Measurements from ENCODE around the gene MANSC1. TPM values are rescaled to one million over a fixed set of nuclear protein-coding genes. Genes with fewer than 3 reads are reported as not detected.

Gene MANSC1
- total and polyA plus RNA-seq, 4 experiments from 2014 or later = 0.35 to 1.4 (median 0.47) TPM

GRCh38 chr12:12365931-12366431 lies 15.9 kb upstream of the MANSC1 start:
- Mint-ChIP-seq H3K4me1 (peaks cover 45 to 56% (median 50%) of the 10 kb centered on the region in 4 donors), H3K9me3 (no peaks in the 10 kb centered on the region), H3K27ac (peak overlapping the region in 4 of 7 donors; percentile 31 to 75 (median 45)), H3K4me3 (peak overlapping the region in 5 of 8 donors; percentile 9 to 21 (median 14)), H3K36me3 (peaks cover 31 to 45% of the 10 kb centered on the region in 2 donors), H3K27me3 (no peaks in the 10 kb centered on the region)
- Histone ChIP-seq H3K9me3 (ENCODE audit: control insufficient read depth in 1 of 2, low read length in 2 of 2) (no peaks in the 10 kb centered on the region), H3K27ac (ENCODE audit: low read depth, low read length) (no peak overlapping the region), H3K4me1 (ENCODE audit: insufficient read depth, low read length) (peaks cover 39% of the 10 kb centered on the region), H3K4me3 (ENCODE audit: low read length in 2 of 2) (no peak overlapping the region), H3K36me3 (ENCODE audit: insufficient read depth, low read length) (peaks cover 4% of the 10 kb centered on the region), H3K27me3 (ENCODE audit: insufficient read depth, low read length) (no peaks in the 10 kb centered on the region)
- CTCF ChIA-PET (ENCODE audit: partially characterized antibody) = interaction anchor here (0.6 to 3.7 kb wide), 5 partner anchors 8 to 371 kb away, joined by 3 to 25 read pairs (median 3); partner anchors contain the start of gene BORCS5
- no peak for DNase-seq
- POLR2A ChIA-PET (ENCODE audit: partially characterized antibody) = interaction anchor here (1.0 to 4.3 kb wide), 3 partner anchors 9 to 370 kb away, joined by 3 to 50 read pairs (median 3); partner anchors contain the start of gene BORCS5
- intact Hi-C loops (cut with micrococcal nuclease) = no loop called here

GRCh38 chr12:12365446-12365802 lies 15.4 kb upstream of the MANSC1 start:
- Mint-ChIP-seq H3K4me1 (peaks cover 45 to 59% (median 51%) of the 10 kb centered on the region in 4 donors), H3K27ac (peak overlapping the region in 4 of 7 donors; percentile 31 to 61 (median 46)), H3K27me3 (no peaks in the 10 kb centered on the region), H3K36me3 (peaks cover 32 to 40% of the 10 kb centered on the region in 2 donors), H3K9me3 (no peaks in the 10 kb centered on the region), H3K4me3 (peak overlapping the region in 2 of 8 donors; percentile 4 to 21)
- ChIA-PET POLR2A (ENCODE audit: partially characterized antibody) (interaction anchor here (1.0 to 4.3 kb wide), 3 partner anchors 8 to 371 kb away, joined by 3 to 50 read pairs (median 3); partner anchors contain the start of gene BORCS5), CTCF (ENCODE audit: partially characterized antibody) (interaction anchor here (0.6 to 3.1 kb wide), 4 partner anchors 12 to 372 kb away, joined by 3 to 16 read pairs (median 3); no protein-coding TSS in a partner anchor)
- Histone ChIP-seq H3K4me3 (ENCODE audit: low read length in 2 of 2) (no peak overlapping the region), H3K36me3 (ENCODE audit: insufficient read depth, low read length) (peaks cover 4% of the 10 kb centered on the region), H3K9me3 (ENCODE audit: control insufficient read depth in 1 of 2, low read length in 2 of 2) (no peaks in the 10 kb centered on the region), H3K27me3 (ENCODE audit: insufficient read depth, low read length) (no peaks in the 10 kb centered on the region), H3K4me1 (ENCODE audit: insufficient read depth, low read length) (peaks cover 39% of the 10 kb centered on the region), H3K27ac (ENCODE audit: low read depth, low read length) (no peak overlapping the region)
- DNase-seq = no peak
- intact Hi-C loops (cut with micrococcal nuclease) = no loop called here

- peak overlapping the region in 2 of 8 donors; percentile 29 to 73 for H3K4me3 Mint-ChIP-seq
- DNase-seq = no peak
- Histone ChIP-seq H3K4me3 (ENCODE audit: low read length in 2 of 2) (no peak overlapping the region), H3K27me3 (ENCODE audit: insufficient read depth, low read length) (no peaks in the 10 kb centered on the region), H3K9me3 (ENCODE audit: control insufficient read depth in 1 of 2, low read length in 2 of 2) (no peaks in the 10 kb centered on the region), H3K4me1 (ENCODE audit: insufficient read depth, low read length) (peaks cover 43% of the 10 kb centered on the region), H3K36me3 (ENCODE audit: insufficient read depth, low read length) (peaks cover 4% of the 10 kb centered on the region), H3K27ac (ENCODE audit: low read depth, low read length) (no peak overlapping the region)
- ChIA-PET CTCF (ENCODE audit: partially characterized antibody) (interaction anchor here (0.6 to 3.1 kb wide), 4 partner anchors 13 to 372 kb away, joined by 3 to 16 read pairs (median 3); no protein-coding TSS in a partner anchor), POLR2A (ENCODE audit: partially characterized antibody) (interaction anchor here (1.0 to 4.3 kb wide), 3 partner anchors 8 to 371 kb away, joined by 3 to 50 read pairs (median 3); partner anchors contain the start of genes BORCS5 and MANSC1)
- no peaks in the 10 kb centered on the region for H3K9me3 Mint-ChIP-seq
- intact Hi-C loops (cut with micrococcal nuclease) = no loop called here
- peaks cover 45 to 59% (median 52%) of the 10 kb centered on the region in 4 donors for H3K4me1 Mint-ChIP-seq
- peaks cover 32 to 37% of the 10 kb centered on the region in 2 donors for H3K36me3 Mint-ChIP-seq
- H3K27ac Mint-ChIP-seq = peak overlapping the region in 3 of 7 donors; percentile 16 to 53 (median 38)
- H3K27me3 Mint-ChIP-seq = no peaks in the 10 kb centered on the region
These were observed 14.9 kb upstream of the MANSC1 start for GRCh38 chr12:12364787-12365445.

GRCh38 chr12:12358528-12358927 lies 8.5 kb upstream of the MANSC1 start:
- Histone ChIP-seq H3K27me3 (ENCODE audit: insufficient read depth, low read length) (no peaks in the 10 kb centered on the region), H3K27ac (ENCODE audit: low read depth, low read length) (peak overlapping the region; percentile 99), H3K9me3 (ENCODE audit: control insufficient read depth in 1 of 2, low read length in 2 of 2) (no peaks in the 10 kb centered on the region), H3K4me1 (ENCODE audit: insufficient read depth, low read length) (peaks cover 46% of the 10 kb centered on the region), H3K4me3 (ENCODE audit: low read length in 2 of 2) (peak overlapping the region; percentile 88 to 90), H3K36me3 (ENCODE audit: insufficient read depth, low read length) (no peaks in the 10 kb centered on the region)
- Mint-ChIP-seq H3K4me3 (peak overlapping the region; percentile 90 to 96 (median 95)), H3K27ac (peak overlapping the region; percentile 89 to 99 (median 98)), H3K4me1 (peaks cover 26 to 72% (median 42%) of the 10 kb centered on the region in 4 donors), H3K27me3 (no peaks in the 10 kb centered on the region), H3K36me3 (peaks cover 10 to 28% of the 10 kb centered on the region in 2 donors), H3K9me3 (no peaks in the 10 kb centered on the region)
- intact Hi-C loops (cut with micrococcal nuclease) = loop anchor here (5.0 to 10.0 kb wide), 3 partner anchors 446 to 706 kb away; partner anchors contain the start of gene HEBP1
- POLR2A ChIA-PET (ENCODE audit: partially characterized antibody) = interaction anchor here (0.6 to 7.0 kb wide), 34 partner anchors 9 to 813 kb away, joined by 3 to 473 read pairs (median 12); partner anchors contain the start of genes CDKN1B, CREBL2, DUSP16 and ETV6
- DNase-seq = no peak
- CTCF ChIA-PET (ENCODE audit: partially characterized antibody) = interaction anchor here (0.9 to 3.6 kb wide), 19 partner anchors 9 to 379 kb away, joined by 3 to 40 read pairs (median 6); partner anchors contain the start of gene MANSC1

GRCh38 chr12:12357719-12358461 lies 7.8 kb upstream of the MANSC1 start:
- Mint-ChIP-seq H3K27ac (peak overlapping the region; percentile 89 to 99 (median 98)), H3K4me1 (peaks cover 29 to 79% (median 43%) of the 10 kb centered on the region in 4 donors), H3K9me3 (no peaks in the 10 kb centered on the region), H3K4me3 (peak overlapping the region; percentile 90 to 96 (median 95)), H3K36me3 (peaks cover 10 to 28% of the 10 kb centered on the region in 2 donors), H3K27me3 (no peaks in the 10 kb centered on the region)
- Histone ChIP-seq H3K9me3 (ENCODE audit: control insufficient read depth in 1 of 2, low read length in 2 of 2) (no peaks in the 10 kb centered on the region), H3K27me3 (ENCODE audit: insufficient read depth, low read length) (no peaks in the 10 kb centered on the region), H3K4me1 (ENCODE audit: insufficient read depth, low read length) (peaks cover 46% of the 10 kb centered on the region), H3K36me3 (ENCODE audit: insufficient read depth, low read length) (no peaks in the 10 kb centered on the region), H3K27ac (ENCODE audit: low read depth, low read length) (peak overlapping the region; percentile 99), H3K4me3 (ENCODE audit: low read length in 2 of 2) (peak overlapping the region; percentile 88 to 90)
- peak in 4 of 5 donors; percentile 28 to 40 (median 35) for DNase-seq
- intact Hi-C loops (cut with micrococcal nuclease) = loop anchor here (1.0 to 10.0 kb wide), 10 partner anchors 23 to 743 kb away; partner anchors contain the start of genes CDKN1B, CREBL2, GPR19 and HEBP1
- CTCF ChIA-PET (ENCODE audit: partially characterized antibody) = interaction anchor here (0.7 to 3.6 kb wide), 26 partner anchors 8 to 1587 kb away, joined by 3 to 40 read pairs (median 4); partner anchors contain the start of genes DUSP16, GPR19 and MANSC1
- POLR2A ChIA-PET (ENCODE audit: partially characterized antibody) = interaction anchor here (0.6 to 7.0 kb wide), 62 partner anchors 9 to 1187 kb away, joined by 3 to 473 read pairs (median 6); partner anchors contain the start of genes CDKN1B, CREBL2, DDX47 and DUSP16

GRCh38 chr12:12356896-12357718 lies 7.1 kb upstream of the MANSC1 start, which contains the start of gene BORCS5:
BORCS5 (plus strand) TSS chr12:12357078; CDS start chr12:12357452, 374 bp downstream.
- intact Hi-C loops (cut with micrococcal nuclease) = loop anchor here (1.0 to 10.0 kb wide), 10 partner anchors 22 to 744 kb away; partner anchors contain the start of genes CDKN1B, CREBL2, GPR19 and HEBP1
- Mint-ChIP-seq H3K27ac (peak within 1 kb of the TSS; percentile 89 to 99 (median 98)), H3K4me3 (peak within 1 kb of the TSS; percentile 90 to 96 (median 95)), H3K9me3 (no peaks in the 10 kb centered on the region), H3K4me1 (peaks cover 29 to 76% (median 42%) of the 10 kb centered on the region in 4 donors), H3K36me3 (peaks cover 6 to 25% of the 10 kb centered on the region in 2 donors), H3K27me3 (no peaks in the 10 kb centered on the region)
- Histone ChIP-seq H3K27me3 (ENCODE audit: insufficient read depth, low read length) (no peaks in the 10 kb centered on the region), H3K4me1 (ENCODE audit: insufficient read depth, low read length) (peaks cover 44% of the 10 kb centered on the region), H3K4me3 (ENCODE audit: low read length in 2 of 2) (peak within 1 kb of the TSS; percentile 88 to 90), H3K36me3 (ENCODE audit: insufficient read depth, low read length) (no peaks in the 10 kb centered on the region), H3K27ac (ENCODE audit: low read depth, low read length) (peak within 1 kb of the TSS; percentile 99), H3K9me3 (ENCODE audit: control insufficient read depth in 1 of 2, low read length in 2 of 2) (no peaks in the 10 kb centered on the region)
- DNase-seq = peak; percentile 98 to 99 (median 99)
- CTCF ChIA-PET (ENCODE audit: partially characterized antibody) = interaction anchor here (0.7 to 3.6 kb wide), 29 partner anchors 7 to 1586 kb away, joined by 3 to 40 read pairs (median 4); partner anchors contain the start of genes DUSP16, GPR19 and MANSC1
- POLR2A ChIA-PET (ENCODE audit: partially characterized antibody) = interaction anchor here (0.6 to 7.0 kb wide), 76 partner anchors 8 to 1900 kb away, joined by 3 to 473 read pairs (median 5); partner anchors contain the start of genes CDKN1B, CREBL2, DDX47 and DUSP16
